BJ (cell line): Measurements from ENCODE around the gene RABAC1. TPM values are rescaled to one million over a fixed set of nuclear protein-coding genes. Genes with fewer than 3 reads are reported as not detected.

Experiments
- CTCF ChIA-PET: fragments of 350-600 bp; formaldehyde crosslinking; extraction: SDS; loops from one replicate; lab custom pipeline; 2021; ENCODE audit warnings: antibody characterized with exemption, inconsistent platforms; lab: Yijun Ruan, JAX
- POLR2A ChIA-PET: fragments of 300-600 bp; sonication (Branson Sonifier 250); formaldehyde crosslinking; extraction: SDS; loops from one replicate; lab custom pipeline; 2021; ENCODE audit warnings: antibody characterized with exemption; lab: Charles Lee
- DNase-seq: peaks from one replicate; pipeline ENCODE4 v3.0.0-alpha.2; 2011; ENCODE audit warnings: low read depth
- H3K27me3 ChIP-seq: 2 replicates; pipeline ENCODE4 v1.6.0; 2011; ENCODE audit warnings: low read length; ENCODE audit not compliant: control insufficient read depth, insufficient read depth
- H3K36me3 ChIP-seq: 2 replicates; pipeline ENCODE4 v1.5.1; 2011; ENCODE audit warnings: low read length; ENCODE audit not compliant: control insufficient read depth, insufficient read depth
- H3K4me3 ChIP-seq: 2 replicates; pipeline ENCODE4 v1.5.1; 2011; ENCODE audit warnings: low read depth, mild to moderate bottlenecking, control low read depth, low read length
- CTCF ChIP-seq: IDR thresholded peaks from 2 replicates; pipeline ENCODE4 v1.5.1; 2011; ENCODE audit warnings: low read depth, mild to moderate bottlenecking, control low read depth, inconsistent platforms, low read length, moderate library complexity; ENCODE audit not compliant: insufficient read depth
- polyA plus RNA-seq: library from polyadenylated mRNA; depleted of rRNA; stranded (reverse); fragments of >200 nt; gene quantifications from 2 replicates; pipeline ENCODE4 v1.2.3, GENCODE V29; 2011

Gene RABAC1
- polyA plus RNA-seq, 1 experiment, result 361 TPM

- ChIA-PET CTCF (no interaction called here), POLR2A (no interaction called here)
Measured at GRCh38 chr19:41984961-41985360, 25.8 kb upstream of the RABAC1 start.

DNA sequence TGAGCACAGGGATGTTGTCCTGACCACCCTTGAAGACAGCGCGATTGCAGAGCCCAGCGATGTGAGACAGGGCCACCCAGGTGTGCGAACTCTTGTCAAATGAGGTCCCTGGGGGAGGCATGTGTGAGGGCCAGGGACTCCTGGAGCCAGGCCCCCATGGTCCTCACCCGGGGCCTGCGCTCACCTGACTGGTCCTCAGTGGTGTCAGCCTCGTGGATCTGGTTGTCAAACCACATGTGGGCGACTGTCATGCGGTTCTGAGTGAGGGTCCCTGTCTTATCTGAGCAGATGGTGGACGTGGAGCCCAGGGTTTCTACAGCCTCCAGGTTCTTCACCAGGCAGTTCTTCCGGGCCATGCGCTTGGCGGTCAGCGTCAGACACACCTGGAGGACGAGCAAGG is 22.6 kb upstream of the RABAC1 start:
- CTCF ChIA-PET, result no interaction called here

More at GRCh38 chr19:41984961-41985360, 25.8 kb upstream of the RABAC1 start:
- TF ChIP-seq CTCF, result no peak
- Histone ChIP-seq H3K36me3 (no peaks in the 10 kb centered on the region), H3K4me3 (no peak overlapping the region), H3K27me3 (0 out of 2 replicates have a peak, but pooled peaks cover 2% of the 10 kb centered on the region)
- no peak for DNase-seq

GRCh38 chr19:41978470-41978869 is 19.3 kb upstream of the RABAC1 start:
- Histone ChIP-seq H3K4me3 (no peak overlapping the region), H3K36me3 (no peaks in the 10 kb centered on the region), H3K27me3 (no peaks in the 10 kb centered on the region)
- ChIA-PET CTCF (no interaction called here), POLR2A (no interaction called here)
- DNase-seq, result no peak
- no peak for TF ChIP-seq CTCF

More for the DNA sequence above, 22.6 kb upstream of the RABAC1 start:
- DNase-seq, result no peak
- TF ChIP-seq CTCF, result no peak
- POLR2A ChIA-PET, result no interaction called here
- Histone ChIP-seq H3K27me3 (no peaks in the 10 kb centered on the region), H3K4me3 (no peak overlapping the region), H3K36me3 (no peaks in the 10 kb centered on the region)

DNA sequence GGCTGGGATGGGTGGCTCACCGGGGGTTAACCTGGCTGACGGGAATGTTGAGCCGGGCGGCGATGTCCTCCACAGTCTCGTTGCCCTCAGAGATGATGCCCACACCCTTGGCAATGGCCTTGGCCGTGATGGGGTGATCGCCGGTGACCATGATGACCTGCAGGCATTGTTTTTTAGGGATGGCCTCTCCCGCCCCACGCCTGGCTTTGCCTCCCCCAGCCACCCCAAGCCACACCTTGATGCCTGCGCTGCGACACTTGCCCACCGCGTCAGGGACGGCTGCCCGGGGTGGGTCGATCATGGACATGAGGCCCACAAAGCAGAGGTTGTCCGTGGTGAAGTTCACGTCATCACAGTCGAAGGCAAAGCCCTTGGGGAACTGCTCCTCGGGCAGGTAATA is 18.8 kb upstream of the RABAC1 start:
- H3K27me3 ChIP-seq, result no peaks in the 10 kb centered on the region
- ChIA-PET CTCF (no interaction called here), POLR2A (no interaction called here)

DNA sequence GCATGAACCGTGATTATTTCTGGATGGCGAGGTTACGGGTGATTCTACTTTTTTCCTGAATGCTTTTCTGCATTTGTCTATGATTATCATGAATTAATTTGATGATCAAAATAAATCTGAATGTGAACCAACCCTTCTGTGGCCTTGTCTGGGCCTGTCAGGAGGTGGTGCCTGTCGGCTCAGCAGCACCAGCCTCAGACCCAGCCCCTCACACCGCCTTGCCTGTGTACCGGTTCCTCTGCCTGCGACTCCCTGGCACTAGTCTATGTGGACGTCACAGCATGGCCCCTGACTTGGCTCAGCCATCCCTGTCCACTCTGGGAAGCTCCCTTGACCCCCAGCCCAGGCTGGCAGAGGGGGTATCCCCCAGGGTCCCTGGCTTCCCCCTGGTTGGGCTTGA is 15.5 kb upstream of the RABAC1 start:
- ChIA-PET CTCF (no interaction called here), POLR2A (no interaction called here)
- no peak for DNase-seq

More for the DNA sequence above, 18.8 kb upstream of the RABAC1 start:
- no peak for TF ChIP-seq CTCF
- Histone ChIP-seq H3K36me3 (no peaks in the 10 kb centered on the region), H3K4me3 (no peak overlapping the region)
- DNase-seq, result no peak

More for the DNA sequence above, 15.5 kb upstream of the RABAC1 start:
- Histone ChIP-seq H3K36me3 (no peaks in the 10 kb centered on the region), H3K4me3 (no peak overlapping the region), H3K27me3 (peaks cover 2% of the 10 kb centered on the region; the same call in 1 of the 2 replicates)
- TF ChIP-seq CTCF, result no peak
